HG03025 (cell line): Measurements from ENCODE around the gene MMP12.

Source experiments
- ATAC-seq: cut with Tn5 transposase; IDR thresholded peaks from one replicate; pipeline ENCODE4 v1.9.1; 2021; ENCODE audit warnings: mild to moderate bottlenecking, moderate library complexity; ENCODE audit not compliant: unreplicated experiment, low FRiP score

The MMP12 gene

DNA sequence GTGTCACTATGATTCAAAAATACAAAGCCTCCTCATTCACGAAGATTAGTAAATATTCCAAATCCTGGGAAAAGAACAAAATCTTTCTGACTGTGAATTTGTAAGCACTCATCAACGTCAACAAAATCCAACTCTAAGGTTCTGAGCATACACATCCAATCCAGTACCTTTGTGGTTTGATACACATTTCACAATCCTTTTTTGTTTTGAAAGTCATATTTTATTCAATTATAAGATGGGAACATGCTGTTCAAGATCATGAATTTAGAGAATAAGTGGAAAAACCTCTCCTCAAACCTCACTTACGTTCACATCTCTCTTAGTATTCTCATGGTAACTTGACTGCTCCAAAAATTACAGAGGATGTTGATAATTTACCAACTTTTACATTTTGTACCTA is 21.7 kb downstream of the MMP12 start:
- no peak for ATAC-seq

DNA sequence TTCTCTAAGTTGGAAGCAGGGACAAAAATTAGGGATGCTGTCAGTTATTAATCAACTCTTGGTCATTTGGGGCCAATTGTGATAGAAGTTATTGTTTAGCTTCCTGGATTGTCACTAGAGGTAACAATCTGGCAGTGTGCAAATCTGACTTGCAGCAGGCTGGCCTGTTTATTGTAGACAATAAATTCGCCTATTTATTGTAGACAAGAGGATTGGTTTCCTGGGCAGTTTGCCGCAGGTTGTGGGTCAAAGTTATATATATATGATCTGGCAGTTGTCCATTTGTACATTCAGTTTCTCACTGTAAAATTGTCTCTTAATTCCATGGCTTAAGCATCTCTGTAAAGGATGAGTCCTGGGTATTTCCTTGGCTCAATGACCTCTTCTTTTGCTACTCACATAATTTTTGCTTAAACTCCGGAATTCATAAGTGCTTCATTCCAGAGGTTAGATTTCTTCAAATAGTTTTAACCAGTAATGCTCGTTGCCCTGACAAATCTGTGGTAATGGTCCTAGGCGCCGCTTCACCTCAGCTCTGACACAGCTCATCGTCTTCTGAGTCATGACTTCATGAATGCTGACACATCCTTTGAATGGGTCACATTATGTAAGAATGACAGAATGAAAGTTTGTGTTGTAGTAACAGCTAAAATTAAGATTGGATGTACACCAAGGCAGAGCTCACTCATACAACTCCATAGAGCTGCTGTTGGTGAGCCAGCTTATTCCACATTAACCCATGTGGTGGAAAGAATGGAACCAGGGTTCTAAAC is 23.6 kb downstream of the MMP12 start:
- ATAC-seq: no peak

DNA sequence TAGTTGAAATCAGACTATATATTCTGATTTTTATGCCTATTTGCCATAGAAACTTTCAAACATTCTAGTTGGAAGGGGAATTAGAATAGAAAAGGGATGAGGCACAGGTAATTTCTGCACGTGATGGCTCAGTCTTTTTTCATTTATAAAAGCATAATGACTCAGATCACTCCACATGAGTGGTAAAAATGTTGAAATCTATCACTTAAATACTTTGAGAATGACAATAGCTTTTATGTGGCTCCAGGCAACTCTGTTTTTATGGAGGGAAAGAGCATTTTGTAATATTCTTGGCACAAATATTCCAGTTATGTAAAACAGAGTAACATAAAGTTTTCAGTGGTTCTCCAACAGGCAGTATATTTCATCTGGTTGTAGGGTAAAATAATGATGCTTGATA is 25.5 kb downstream of the MMP12 start:
- ATAC-seq: no peak

DNA sequence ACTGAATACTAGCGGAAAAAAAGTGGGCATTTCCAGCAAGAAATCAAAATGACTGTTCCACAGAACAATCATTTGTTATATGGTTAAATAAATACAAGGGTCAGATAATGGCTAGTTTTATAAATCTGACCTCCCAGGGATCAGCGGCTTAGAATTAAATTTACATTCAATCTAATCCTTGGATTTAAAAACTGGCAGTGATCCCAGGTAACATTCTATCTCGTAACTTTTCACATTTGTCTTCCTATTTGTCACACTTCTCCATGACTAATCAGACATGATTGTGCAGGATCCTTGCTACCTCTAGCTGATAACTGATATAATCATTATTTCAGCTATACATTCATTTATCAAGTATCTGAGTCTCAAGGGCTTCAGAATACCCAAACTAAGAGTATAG is 28.5 kb downstream of the MMP12 start:
- ATAC-seq: no peak

DNA sequence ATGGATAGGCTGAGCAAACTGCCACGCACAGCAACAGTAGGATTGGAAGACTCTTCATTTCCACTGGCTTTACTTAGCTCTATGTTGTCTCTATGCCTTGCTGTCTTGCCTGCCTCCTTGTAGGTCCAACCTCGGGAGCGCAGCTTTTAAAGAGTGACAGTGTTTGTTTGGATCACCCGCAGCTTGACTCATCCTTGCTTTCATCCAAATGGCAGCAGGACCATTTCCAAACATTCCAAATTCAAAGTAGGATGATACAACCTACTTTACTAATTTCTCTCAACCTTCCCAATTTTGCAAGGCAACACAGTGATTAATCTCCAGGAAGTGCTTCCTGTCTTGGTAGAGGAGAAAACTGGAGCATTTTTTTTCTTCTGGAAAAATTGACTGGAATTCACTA is 31.3 kb downstream of the MMP12 start, which contains the start of gene MMP3:
Gene MMP3 (minus strand): TSS at position 121 of the 400 bp plus-strand sequence. CDS start 63 bp downstream, at position 58.
- no peak for ATAC-seq

DNA sequence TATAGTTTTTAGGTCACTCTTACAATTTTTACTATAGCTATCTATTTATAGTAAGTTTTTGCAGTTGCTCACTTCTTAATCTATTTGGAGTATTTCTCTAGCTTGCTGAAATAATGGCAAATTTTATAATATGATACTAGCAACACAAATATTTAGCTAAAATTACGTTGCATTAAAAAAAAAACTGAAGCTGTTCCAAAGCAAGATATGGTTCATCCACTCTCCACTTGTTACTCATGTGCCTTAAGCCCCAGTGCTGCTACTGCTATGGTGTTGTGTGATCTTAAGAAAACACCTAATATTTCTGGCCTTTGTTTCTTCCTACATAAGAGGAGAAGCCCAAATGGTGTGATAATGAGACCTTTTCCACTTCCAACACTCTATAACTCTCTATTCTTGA is 31.9 kb downstream of the MMP12 start:
- ATAC-seq: no peak

DNA sequence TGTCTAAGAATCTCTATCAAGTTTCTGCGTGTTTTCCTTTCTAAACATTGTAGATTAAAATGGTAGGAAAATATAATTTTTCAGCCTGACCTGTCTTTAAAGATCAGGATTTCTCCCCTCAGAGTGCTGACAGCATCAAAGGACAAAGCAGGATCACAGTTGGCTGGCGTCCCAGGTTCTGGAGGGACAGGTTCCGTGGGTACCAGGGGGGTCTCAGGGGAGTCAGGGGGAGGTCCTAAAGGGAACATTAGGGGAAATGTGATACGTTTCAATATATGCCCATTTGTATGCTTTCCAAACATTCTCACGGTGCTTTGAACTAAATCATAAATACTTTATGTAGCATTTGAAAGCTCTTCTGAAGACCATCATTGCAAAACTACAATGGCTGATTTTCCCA is 34.8 kb downstream of the MMP12 start:
- no peak for ATAC-seq

DNA sequence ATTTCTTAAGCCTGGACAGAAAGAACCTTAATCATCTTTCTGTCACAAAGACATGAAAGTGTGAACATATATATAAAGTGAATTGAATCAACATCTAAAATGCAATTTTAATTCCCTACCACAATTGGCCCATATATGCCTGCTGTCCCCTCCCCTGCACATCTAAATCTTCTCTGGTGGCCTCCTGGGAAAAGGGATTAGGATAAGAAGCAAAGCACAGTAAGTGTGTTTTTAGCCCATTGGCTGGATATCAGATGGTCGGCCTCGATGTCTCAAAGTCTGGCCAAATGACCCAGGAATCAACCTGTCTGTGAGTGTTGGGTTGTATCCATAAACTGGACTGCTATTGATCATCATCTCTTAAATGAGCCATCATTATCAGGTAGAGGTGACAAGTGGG is 37.1 kb downstream of the MMP12 start:
- ATAC-seq: no peak

DNA sequence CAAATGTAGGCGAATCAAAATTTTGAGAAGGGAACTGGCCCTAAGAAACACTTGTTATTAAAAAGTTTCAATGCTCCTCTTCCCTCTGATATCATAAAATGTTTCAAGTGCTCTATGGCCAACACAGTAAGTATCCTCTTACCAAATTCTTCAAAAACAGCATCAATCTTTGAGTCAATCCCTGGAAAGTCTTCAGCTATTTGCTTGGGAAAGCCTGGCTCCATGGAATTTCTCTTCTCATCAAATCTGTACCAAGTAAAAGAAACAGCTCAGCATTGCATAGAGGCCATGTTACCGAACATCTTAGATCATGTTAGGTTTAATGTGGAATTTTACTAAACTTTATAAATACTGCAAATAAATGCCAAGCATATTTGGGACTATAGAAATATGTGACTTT is 37.6 kb downstream of the MMP12 start:
- no peak for ATAC-seq

DNA sequence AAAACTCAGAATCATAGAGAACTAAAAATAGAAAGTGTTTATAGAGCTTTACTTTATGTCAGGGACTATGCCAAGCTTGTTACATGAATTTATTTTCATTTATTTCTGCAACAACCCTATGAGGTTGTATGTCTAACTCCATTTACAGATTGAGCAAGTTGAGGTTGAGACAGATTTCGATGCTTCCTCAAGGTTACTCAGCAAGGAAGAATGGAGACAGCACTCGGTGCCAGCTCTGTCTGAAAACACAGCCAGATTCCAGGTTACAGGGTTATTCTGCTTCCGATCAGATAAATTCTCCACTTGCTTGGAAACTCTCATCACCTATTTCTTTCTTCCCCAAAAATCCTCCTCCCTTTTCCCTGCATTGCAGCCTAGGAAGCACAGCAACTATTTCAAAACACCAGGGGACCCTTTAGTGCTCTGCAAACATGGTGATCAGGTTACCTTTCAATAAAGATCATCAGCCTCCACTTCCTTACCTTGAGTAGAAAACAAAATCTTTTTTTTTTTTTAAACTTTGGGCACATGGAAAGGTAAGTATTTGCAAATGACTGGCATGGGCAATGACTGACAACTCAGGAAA is 38.4 kb downstream of the MMP12 start:
- ATAC-seq: no peak

DNA sequence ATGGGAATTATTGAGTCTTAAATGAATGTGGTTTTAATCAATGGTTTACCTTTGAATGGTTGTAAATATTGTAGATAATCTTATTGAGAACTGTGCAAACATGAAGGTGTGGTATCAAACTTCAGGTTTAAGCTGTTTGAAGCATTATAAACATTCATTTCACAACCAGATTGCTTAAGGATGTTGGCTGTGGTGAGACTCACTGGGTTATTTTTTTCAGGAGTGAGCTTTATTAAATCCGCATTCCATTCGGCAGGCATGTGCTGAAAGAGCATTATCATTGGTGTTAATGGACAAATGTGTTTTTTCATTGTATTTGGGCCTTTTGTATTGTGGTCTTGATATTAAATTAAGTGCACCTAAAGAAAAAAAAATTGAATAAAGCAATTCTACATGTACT is 41.1 kb downstream of the MMP12 start:
- ATAC-seq: no peak

DNA sequence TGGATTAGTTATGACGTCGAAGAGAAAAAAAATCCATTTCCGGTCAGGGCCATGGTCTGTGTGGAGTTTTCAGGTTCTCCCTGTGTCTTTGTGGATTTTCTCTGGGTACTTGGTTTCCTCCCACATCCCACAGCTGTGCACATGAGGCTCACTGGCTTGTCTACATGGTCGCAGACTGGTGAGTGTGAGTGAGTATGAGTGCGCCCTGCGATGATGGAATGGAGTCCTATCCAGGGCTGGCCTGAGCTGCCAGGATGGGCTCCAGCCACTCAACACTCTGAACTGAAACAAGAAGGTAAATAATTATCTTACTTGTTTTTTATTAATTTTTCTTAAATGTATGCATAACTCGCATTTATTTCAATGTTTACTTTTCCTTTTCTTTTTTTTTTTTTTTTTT is 42.2 kb downstream of the MMP12 start:
- ATAC-seq: no peak

DNA sequence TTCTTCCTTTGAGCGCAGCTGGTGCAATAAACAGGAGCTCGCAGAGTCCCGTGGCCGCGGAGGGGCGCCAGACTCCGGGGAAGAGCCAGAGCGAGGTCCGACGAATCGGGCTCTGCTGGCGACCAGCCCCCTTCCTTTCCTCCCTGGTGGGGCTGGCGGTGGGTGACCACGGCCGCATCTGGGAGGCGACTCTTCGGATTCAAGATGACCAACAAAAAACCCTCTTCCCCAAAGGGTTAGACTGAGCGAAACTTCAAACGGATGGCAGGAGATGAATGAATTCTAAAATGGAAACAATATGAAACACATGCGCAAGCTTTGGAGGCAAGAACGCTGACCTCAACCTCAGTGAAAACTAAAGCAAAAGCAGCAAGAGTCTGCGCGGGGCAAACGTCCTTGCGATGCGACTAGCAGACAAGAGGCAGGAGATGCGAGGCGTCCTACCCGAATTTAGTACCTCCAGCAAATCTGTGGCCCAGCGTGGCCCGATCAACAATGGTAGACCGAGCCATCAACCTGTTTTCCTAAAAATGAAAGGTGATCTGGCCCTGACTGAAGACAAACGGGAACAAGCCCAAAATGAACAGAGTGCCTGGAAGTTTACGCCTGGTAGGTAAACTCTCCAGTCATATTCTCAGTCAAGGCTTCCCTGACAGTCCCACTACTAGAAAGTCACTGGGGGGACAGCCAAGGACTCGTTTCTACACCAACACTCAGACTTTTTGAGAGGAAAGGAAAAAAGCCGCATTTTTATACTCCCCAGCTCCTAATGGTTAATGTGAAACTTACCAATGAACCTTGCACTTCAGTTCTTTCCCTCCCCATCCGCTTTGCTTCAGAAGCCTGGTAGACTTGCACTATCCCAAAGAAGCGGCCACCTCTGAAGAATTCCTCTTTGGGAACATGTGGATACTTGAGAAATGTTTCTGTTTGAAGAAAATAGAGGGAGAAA is 43.0 kb downstream of the MMP12 start:
- ATAC-seq: no peak

DNA sequence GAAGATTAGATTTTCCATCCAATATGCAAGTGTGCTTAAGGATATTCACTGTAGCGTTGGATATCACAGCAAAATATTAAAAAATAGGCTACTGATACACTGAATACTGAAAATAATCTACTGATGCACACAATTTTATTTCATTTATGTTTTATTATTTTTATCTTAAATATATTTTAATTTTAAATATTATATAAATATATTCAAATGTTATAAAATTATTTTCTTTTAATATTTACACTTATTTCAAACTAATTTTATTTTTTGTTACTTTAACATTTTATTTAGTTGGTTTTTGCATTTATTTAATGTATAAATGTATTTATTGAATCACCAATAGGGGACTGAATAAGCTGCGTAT is 43.7 kb downstream of the MMP12 start:
- ATAC-seq: no peak

DNA sequence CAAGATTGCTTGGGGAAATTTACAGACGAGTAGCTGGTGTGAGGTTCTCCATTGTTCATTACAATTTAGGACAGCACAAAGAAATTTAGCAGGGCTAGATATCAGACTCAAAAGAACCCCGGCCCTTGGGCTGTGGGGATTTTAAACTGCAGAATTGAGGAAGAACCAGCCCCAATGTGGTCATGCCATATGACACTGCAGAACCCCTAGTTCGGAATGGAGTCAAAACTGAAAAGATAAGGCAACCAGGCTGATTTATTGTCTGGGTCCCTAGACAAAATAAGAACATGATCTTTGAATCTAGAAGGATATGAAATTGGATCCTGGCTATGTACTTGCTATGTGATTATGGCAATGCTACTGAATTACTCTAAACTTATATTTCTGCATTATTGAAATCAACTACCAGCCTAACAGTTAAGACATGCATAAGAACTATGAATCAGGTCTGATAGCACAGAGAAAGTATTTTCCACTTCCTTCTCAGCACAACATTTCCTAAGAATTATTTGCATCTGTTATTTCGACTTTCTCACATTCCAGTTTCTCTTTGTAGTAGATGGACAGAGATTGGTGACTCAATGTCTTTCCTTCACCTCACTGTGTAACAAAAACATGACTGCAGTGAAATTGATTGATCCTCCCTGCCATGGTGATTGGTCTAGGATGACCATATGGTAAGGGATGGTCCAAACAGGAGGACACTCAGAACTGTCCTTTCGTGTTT is 44.6 kb downstream of the MMP12 start:
- ATAC-seq: no peak

DNA sequence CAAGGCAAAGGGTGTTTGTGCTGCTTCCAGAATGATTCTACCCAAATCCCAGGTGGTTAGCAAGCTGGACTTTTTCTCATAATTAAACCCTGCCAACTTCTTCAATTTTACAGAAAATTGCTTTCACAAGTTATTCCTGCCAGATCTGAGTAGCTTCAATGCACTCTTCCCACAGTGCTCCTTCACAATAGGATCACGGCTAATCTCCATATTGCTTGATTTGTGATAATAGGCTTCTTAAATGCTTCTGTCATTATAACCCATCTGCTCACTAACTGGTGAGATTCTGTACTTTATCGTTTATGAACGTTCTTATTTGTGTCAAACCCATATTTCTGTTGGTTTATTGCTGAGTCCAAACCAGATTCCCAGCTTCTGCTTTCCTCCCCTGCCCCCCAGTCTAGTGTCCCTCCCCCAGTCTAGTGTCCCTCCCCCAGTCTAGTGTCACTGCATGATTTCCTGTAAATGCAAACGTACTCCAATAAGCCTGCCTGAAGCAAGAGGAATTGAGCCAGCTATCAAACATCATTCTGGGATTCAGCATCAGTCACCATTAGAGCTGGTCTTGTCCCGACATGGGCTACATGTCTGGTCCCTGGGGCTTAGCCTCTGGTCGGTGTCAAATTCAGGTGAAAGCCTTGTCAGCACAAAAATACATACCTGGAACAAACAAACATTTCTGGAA is 45.3 kb downstream of the MMP12 start:
- no peak for ATAC-seq

DNA sequence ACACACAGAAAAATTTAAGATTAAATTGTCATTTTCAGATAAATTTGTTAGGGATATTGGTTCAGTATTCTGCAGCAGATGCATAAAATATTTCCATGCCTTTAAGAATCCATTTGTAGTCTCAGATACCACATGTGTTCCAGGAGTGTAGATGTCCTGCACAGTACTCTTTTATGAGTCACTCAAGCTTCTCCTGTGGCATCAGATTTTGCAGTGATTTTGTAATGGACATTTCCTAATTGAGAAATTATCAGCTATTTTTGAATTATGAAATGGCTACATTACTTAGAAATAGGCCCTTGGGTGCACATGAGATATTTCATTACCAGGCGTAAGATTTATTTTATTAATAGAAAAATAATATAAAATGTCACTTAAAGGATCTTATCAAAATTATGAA is 50.2 kb downstream of the MMP12 start:
- ATAC-seq: no peak

DNA sequence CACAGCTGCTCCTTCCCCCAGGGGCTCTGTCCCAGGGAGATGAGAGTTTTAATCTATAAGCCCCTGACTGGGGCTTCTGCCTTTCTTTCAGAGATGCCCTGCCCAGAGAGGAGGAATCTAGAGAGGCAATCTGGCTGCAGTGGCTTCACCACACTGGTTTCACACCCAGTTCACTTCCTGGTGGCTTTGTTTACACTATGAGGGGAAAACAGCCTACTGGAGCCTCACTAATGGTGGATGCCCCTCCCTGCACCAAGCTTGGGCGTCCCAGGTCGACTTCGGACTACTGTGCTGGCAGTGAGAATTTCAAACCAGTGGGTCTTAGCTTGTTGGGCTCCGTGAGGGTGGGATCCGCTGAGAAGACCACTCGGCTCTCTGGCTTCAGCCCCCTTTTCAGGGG is 55.3 kb downstream of the MMP12 start:
- no peak for ATAC-seq

DNA sequence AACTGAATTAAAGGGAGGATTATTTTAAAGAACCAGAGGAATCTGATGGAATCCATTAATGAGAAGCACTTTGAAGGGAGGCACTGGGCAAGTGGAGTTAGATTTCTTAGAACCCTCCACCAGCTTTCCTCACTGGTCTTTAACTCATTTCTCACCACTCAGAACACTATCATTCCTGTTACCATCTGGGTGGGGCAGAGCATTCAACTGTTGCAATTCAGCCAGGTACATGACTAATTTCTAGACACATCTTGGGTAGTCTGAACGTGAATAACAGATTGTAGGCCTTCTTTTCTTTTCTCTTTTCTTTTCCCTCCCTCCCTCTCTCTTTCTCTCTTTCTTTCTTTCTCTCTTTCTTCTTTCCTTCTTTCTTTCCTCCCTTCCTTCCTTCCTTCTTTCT is 61.3 kb downstream of the MMP12 start:
- ATAC-seq: no peak
